ENCODE data around the gene RASL11A. TPM values are rescaled to one million over a fixed set of nuclear protein-coding genes. Genes with fewer than 3 reads are reported as not detected.
"Not testable (repeated sequence)": the region's sequence is repeated elsewhere in the genome, so short reads cannot be mapped to it uniquely, and the experiment has no call there.

The RASL11A gene
- total RNA-seq, 1 donor from 2014 or later = 3.8 TPM

- no peak for DNase-seq (ENCODE audit: low read depth, low spot score)
These were observed 3.0 kb upstream of the RASL11A start for GRCh38 chr13:27267596-27267995.

DNA sequence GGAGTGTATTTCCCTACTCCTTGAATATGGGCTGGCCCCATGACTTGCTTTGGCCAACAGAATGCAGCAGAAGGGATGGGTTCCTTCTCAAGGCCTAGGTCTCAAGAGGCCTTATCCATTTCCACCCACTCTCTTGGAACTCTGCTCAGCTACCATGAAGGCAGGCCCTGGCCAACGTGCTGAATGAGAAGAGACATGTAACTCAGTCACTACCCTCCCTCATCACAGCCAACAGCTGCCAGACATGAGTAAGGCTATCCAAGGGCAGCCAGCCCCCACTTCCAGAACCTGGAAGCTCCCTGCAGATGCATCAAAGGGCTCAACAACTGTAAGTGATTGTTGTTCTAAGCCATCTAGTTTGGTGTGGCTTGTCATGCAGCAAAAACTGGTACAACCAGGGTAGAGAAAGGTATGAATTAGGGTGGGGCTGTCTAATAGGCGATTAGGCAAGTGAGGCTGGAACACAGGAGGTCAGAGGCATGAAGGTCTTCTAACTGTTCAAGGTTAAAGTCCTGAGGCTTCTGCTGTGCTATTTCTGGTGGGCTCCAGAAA is 1.4 kb upstream of the RASL11A start:
- no peak for DNase-seq (ENCODE audit: low read depth, low spot score)

DNA sequence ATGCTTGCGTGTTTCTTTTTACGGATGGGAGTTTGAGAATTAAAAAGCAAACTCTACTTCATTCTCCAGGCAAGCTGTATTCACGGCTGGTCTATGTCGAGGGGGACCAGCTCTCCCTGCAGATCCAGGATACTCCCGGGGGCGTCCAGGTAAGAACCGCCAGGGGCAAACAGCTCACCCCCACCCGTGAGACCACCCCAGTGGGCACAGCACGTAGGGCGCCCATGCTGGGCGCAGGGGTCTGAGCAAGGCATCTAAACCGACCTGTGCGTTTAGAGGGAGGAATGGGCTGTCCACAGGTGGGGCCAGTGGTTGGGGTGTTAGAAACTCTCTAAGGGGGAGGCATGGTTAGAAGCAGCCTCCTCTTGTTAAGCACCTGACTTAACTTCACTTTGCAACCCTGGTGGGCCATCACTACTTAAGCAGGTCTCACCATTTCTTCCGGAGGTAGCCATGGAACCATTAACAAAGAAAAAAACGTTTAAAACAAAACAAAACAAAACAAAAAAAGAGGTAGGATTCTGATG is 1.0 kb downstream of the RASL11A start:
- no peak for DNase-seq (ENCODE audit: low read depth, low spot score)

- no peak for DNase-seq (ENCODE audit: low read depth, low spot score)
These were observed 3.2 kb downstream of the RASL11A start for GRCh38 chr13:27273658-27274425.

GRCh38 chr13:27274631-27275030 is 4.0 kb downstream of the RASL11A start:
- no peak for DNase-seq (ENCODE audit: low read depth, low spot score)

GRCh38 chr13:27276188-27276587 is 5.6 kb downstream of the RASL11A start:
- DNase-seq (ENCODE audit: low read depth, low spot score) = no peak

GRCh38 chr13:27279506-27279905 is 8.9 kb downstream of the RASL11A start:
- no peak for DNase-seq (ENCODE audit: low read depth, low spot score)

- no peak for DNase-seq (ENCODE audit: low read depth, low spot score)
These were observed 9.5 kb downstream of the RASL11A start for GRCh38 chr13:27280009-27280656.

DNA sequence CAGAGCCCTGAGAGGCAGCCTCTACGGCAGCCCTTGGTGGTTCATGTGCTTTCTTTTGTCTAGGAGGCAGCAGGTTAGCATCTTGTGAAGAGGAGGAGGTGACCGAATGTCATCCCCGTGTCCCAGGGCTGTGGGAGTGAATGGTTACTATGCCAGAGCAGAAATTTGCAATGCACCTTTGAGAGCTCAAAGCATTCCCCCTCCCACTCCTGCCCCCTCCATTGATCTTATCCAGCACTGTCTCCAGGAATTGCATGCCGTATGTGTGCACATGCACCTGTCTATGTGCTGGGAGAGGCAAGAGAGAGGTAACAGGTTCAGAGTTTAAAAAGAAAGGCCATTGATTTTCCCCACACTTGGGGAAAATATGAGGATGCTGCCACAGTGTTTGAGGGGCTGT is 10.2 kb downstream of the RASL11A start:
- DNase-seq (ENCODE audit: low read depth, low spot score) = no peak

- no peak for DNase-seq (ENCODE audit: low read depth, low spot score)
These were observed 10.8 kb downstream of the RASL11A start for GRCh38 chr13:27281420-27281819.

GRCh38 chr13:27283906-27284493 is 13.4 kb downstream of the RASL11A start:
- DNase-seq (ENCODE audit: low read depth, low spot score) = no peak

- DNase-seq (ENCODE audit: low read depth, low spot score) = no peak
These were observed 17.8 kb downstream of the RASL11A start for GRCh38 chr13:27288392-27288791.

GRCh38 chr13:27289011-27289665 is 18.5 kb downstream of the RASL11A start:
- DNase-seq (ENCODE audit: low read depth, low spot score) = no peak

GRCh38 chr13:27290715-27291114 is 20.1 kb downstream of the RASL11A start:
- no peak for DNase-seq (ENCODE audit: low read depth, low spot score)

DNA sequence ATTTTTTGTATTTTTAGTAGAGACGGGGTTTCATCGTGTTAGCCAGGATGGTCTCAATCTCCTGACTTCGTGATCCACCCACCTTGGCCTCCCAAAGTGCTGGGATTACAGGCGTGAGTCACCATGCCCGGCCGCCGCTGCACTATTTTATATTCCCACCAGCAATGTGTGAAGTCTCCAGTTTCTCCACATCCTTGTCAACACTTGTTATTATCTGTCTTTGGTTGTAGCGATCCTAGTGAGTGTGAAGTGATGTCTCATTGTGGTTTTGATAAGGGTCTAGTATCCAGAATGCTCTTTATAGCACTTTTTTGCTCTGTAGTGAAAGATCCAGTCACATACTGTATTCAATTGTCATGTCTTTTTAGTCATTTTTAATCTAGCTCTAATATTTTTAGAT is 21.3 kb downstream of the RASL11A start:
- not testable (repeated sequence) for DNase-seq (ENCODE audit: low read depth, low spot score)

DNA sequence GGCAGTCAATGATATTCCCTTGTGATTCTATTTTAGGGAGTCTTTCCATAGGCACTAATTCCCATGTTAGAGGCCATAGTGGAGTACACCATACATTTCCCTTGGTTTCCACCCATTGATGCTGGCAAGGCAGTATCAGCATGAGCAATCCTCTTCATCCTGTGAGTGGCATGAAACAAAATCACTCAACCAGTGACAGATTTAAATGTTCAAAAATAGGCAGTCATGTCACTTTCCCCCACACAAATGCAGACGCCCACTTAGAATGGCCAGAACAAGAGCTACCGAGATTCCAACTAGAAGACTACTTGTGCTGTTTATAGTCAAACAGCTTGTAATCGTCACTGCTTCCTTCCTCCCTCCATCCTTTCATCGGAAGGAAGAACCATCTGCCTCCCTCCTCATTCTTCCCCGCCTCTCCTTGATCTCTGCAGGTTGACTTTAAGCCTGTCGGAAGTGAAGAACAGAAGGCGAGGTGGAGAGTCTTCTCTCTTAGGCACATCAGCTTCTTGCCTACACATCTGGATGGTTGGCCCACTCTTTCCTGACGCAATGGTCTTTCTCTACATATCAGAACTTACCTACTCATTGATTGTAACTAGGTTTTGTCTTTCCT is 22.6 kb downstream of the RASL11A start:
- DNase-seq (ENCODE audit: low read depth, low spot score) = no peak

- DNase-seq (ENCODE audit: low read depth, low spot score) = no peak
These were observed 23.4 kb downstream of the RASL11A start for GRCh38 chr13:27293873-27294515.

DNA sequence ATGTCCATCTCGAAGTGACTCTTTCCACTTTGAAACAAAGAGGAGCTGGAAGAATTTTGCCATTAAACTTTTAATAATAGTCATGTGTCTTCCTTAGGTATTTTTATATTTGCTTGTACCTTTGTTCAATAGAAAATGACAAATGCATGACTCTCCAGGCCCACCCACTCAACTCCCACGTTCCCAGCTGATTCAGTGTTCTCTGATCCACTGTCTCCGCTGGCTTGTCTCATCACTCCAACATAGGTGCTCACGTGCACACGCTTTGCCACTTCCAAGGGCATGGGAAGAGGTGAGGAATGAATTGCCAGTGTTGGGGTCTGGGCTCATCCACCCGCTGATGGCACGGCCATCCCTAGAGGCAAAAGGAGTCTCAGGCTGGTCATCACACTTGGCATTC is 24.5 kb downstream of the RASL11A start:
- no peak for DNase-seq (ENCODE audit: low read depth, low spot score)

- no peak for DNase-seq (ENCODE audit: low read depth, low spot score)
These were observed 25.0 kb downstream of the RASL11A start for GRCh38 chr13:27295660-27296059.

GRCh38 chr13:27296496-27296895 is 25.9 kb downstream of the RASL11A start:
- DNase-seq (ENCODE audit: low read depth, low spot score) = no peak

DNA sequence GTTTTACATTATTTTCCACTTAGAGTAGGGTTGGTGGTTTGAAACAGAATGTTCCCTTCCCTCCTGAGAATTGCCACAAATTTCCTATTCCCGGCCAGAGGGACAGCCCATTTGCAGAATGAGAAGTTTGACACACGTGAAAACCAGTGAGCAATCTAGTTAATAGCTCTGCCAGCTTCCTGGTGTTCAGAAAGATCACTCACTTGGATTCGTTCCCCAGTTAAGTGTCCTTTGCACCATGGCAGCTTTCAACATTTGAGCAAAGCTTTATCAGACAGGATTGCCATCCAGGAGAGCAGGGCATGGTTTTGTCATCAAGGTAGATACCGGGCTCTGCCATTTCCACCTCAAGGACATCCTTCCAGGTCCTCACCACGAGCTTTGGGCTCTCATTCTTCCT is 28.2 kb downstream of the RASL11A start:
- DNase-seq (ENCODE audit: low read depth, low spot score) = no peak

All from pulmonary artery endothelial cell (primary cell).